ENCODE results near the gene MYO18A. TPM values are rescaled to one million over a fixed set of nuclear protein-coding genes. Genes with fewer than 3 reads are reported as not detected.

The MYO18A gene
- total RNA-seq, 1 experiment from 2014 or later = 37.2 TPM

- no TSS peak for BruUV-seq (replicated peaks)
- ATAC-seq (no peak), DNase-seq (ENCODE audit: low read depth, low spot score) (no peak)
- no peaks in the 10 kb centered on the region for H3K9me3 ChIP-seq (ENCODE audit: control insufficient read depth in 1 of 2, insufficient read depth in 1 of 2, low read depth in 1 of 2, low read length in 2 of 2)
- RAD21 ChIA-PET (ENCODE audit: low non-redundant PET in 1 of 2, low total read pairs in 2 of 2, uncharacterized antibody in 2 of 2, unreplicated experiment in 2 of 2) = no interaction called here
- TF ChIP-seq SP1 (IDR thresholded peaks at IDR 0.05; ENCODE audit: low read depth) (no peak), RAD21 (IDR thresholded peaks at IDR 0.05; ENCODE audit: low read depth) (no peak), TCF7L2 (IDR thresholded peaks at IDR 0.05; ENCODE audit: borderline replicate concordance, extremely low read depth, insufficient read depth, insufficient read length) (no peak), CEBPB (IDR thresholded peaks at IDR 0.05; ENCODE audit: low read depth) (no peak)
- no peaks in the 10 kb centered on the region for H3K36me3 ChIP-seq (ENCODE audit: control insufficient read depth in 1 of 2, insufficient read depth in 2 of 2, low read length in 2 of 2)
- H3K9ac ChIP-seq (ENCODE audit: low read length) = no peak overlapping the region
- H3K4me3 ChIP-seq (replicated peaks in 1 of 2; ENCODE audit: low read depth in 1 of 2, low read length in 2 of 2) = no peak overlapping the region
- H4K20me1 ChIP-seq (ENCODE audit: insufficient read depth) = no peaks in the 10 kb centered on the region
- H2AFZ ChIP-seq (ENCODE audit: low read depth, low read length, poor library complexity, severe bottlenecking) = no peak overlapping the region
- H3K27ac ChIP-seq (ENCODE audit: low read depth, low read length) = no peak overlapping the region
- no peaks in the 10 kb centered on the region for H3K4me1 ChIP-seq (ENCODE audit: control insufficient read depth in 1 of 2, insufficient read depth in 2 of 2, low read length in 2 of 2)
- no peaks in the 10 kb centered on the region for H3K27me3 ChIP-seq (ENCODE audit: insufficient read depth, low read length)
- no peak overlapping the region for H3K4me2 ChIP-seq (ENCODE audit: low read length)
- POLR2A ChIA-PET = no interaction called here
- no peaks in the 10 kb centered on the region for H3K79me2 ChIP-seq (ENCODE audit: insufficient read depth, low read length)
- CTCF ChIA-PET = interaction anchor here (1.6 kb wide), 1 partner anchor 106 kb away, joined by 3 read pairs; no protein-coding TSS in a partner anchor
- no peaks in the 10 kb centered on the region for H3K9me2 ChIP-seq (ENCODE audit: insufficient read depth)
- intact Hi-C loops (cut with micrococcal nuclease) = no loop called here
Measured at GRCh38 chr17:29071303-29071702, 108.9 kb downstream of the MYO18A start.

- POLR2A ChIA-PET = no interaction called here
- Histone ChIP-seq H4K20me1 (ENCODE audit: insufficient read depth) (no peaks in the 10 kb centered on the region), H3K27ac (ENCODE audit: low read depth, low read length) (no peak overlapping the region), H3K9ac (ENCODE audit: low read length) (no peak overlapping the region), H3K4me1 (ENCODE audit: control insufficient read depth in 1 of 2, insufficient read depth in 2 of 2, low read length in 2 of 2) (no peaks in the 10 kb centered on the region), H3K27me3 (ENCODE audit: insufficient read depth, low read length) (no peaks in the 10 kb centered on the region), H3K36me3 (ENCODE audit: control insufficient read depth in 1 of 2, insufficient read depth in 2 of 2, low read length in 2 of 2) (no peaks in the 10 kb centered on the region), H3K4me2 (ENCODE audit: low read length) (no peak overlapping the region), H3K79me2 (ENCODE audit: insufficient read depth, low read length) (no peaks in the 10 kb centered on the region), H3K4me3 (replicated peaks in 1 of 2; ENCODE audit: low read depth in 1 of 2, low read length in 2 of 2) (no peak overlapping the region), H3K9me2 (ENCODE audit: insufficient read depth) (no peaks in the 10 kb centered on the region), H2AFZ (ENCODE audit: low read depth, low read length, poor library complexity, severe bottlenecking) (no peak overlapping the region), H3K9me3 (ENCODE audit: control insufficient read depth in 1 of 2, insufficient read depth in 1 of 2, low read depth in 1 of 2, low read length in 2 of 2) (no peaks in the 10 kb centered on the region)
- no TSS peak for BruUV-seq (replicated peaks)
- ATAC-seq = no peak
- DNase-seq (ENCODE audit: low read depth, low spot score) = no peak
- CTCF ChIA-PET = interaction anchor here (1.6 kb wide), 1 partner anchor 105 kb away, joined by 3 read pairs; no protein-coding TSS in a partner anchor
- RAD21 ChIA-PET (ENCODE audit: low non-redundant PET in 1 of 2, low total read pairs in 2 of 2, uncharacterized antibody in 2 of 2, unreplicated experiment in 2 of 2) = no interaction called here
- intact Hi-C loops (cut with micrococcal nuclease) = no loop called here
- TF ChIP-seq ELF1 (IDR thresholded peaks at IDR 0.05; ENCODE audit: borderline replicate concordance, low read depth) = no peak
- TF ChIP-seq CEBPB (IDR thresholded peaks at IDR 0.05; ENCODE audit: low read depth) = no peak
- TF ChIP-seq POLR2AphosphoS5 (IDR thresholded peaks at IDR 0.05; ENCODE audit: low read depth, low read length) = no peak
- no peak for TF ChIP-seq ZNF274 (IDR thresholded peaks at IDR 0.05; ENCODE audit: low read depth, low read length)
- TF ChIP-seq CTCF (IDR thresholded peaks at IDR 0.05 in 2 of 3, conservative IDR thresholded peaks at IDR 0.05 in 1 of 3; ENCODE audit: borderline replicate concordance in 1 of 3, insufficient read depth in 1 of 3, low read depth in 2 of 3, low read length in 2 of 3) = no peak
- TF ChIP-seq REST (IDR thresholded peaks at IDR 0.05; ENCODE audit: low read depth) = no peak
- no peak for TF ChIP-seq SP1 (IDR thresholded peaks at IDR 0.05; ENCODE audit: low read depth)
- no peak for TF ChIP-seq FOSL1 (IDR thresholded peaks at IDR 0.05; ENCODE audit: low read depth)
- no peak for TF ChIP-seq CBX3 (IDR thresholded peaks at IDR 0.05; ENCODE audit: low read depth)
- no peak for TF ChIP-seq SRF (IDR thresholded peaks at IDR 0.05; ENCODE audit: low read depth)
- TF ChIP-seq POLR2A (IDR thresholded peaks at IDR 0.05; ENCODE audit: borderline replicate concordance, extremely low read depth, insufficient read depth, insufficient read length) = no peak
- no peak for TF ChIP-seq EZH2phosphoT487 (IDR thresholded peaks at IDR 0.05; ENCODE audit: borderline replicate concordance)
- TF ChIP-seq MAX (IDR thresholded peaks at IDR 0.05) = no peak
Measured at GRCh38 chr17:29070781-29071180, 109.4 kb downstream of the MYO18A start.

Measured in HCT116 (cell line).